ENCODE measurements around the gene TOP3A. TPM values are rescaled to one million over a fixed set of nuclear protein-coding genes. Genes with fewer than 3 reads are reported as not detected.

The TOP3A gene
- total RNA-seq, 4 donors from 2014 or later = 25.7 to 49.7 (median 35.0) TPM

DNA sequence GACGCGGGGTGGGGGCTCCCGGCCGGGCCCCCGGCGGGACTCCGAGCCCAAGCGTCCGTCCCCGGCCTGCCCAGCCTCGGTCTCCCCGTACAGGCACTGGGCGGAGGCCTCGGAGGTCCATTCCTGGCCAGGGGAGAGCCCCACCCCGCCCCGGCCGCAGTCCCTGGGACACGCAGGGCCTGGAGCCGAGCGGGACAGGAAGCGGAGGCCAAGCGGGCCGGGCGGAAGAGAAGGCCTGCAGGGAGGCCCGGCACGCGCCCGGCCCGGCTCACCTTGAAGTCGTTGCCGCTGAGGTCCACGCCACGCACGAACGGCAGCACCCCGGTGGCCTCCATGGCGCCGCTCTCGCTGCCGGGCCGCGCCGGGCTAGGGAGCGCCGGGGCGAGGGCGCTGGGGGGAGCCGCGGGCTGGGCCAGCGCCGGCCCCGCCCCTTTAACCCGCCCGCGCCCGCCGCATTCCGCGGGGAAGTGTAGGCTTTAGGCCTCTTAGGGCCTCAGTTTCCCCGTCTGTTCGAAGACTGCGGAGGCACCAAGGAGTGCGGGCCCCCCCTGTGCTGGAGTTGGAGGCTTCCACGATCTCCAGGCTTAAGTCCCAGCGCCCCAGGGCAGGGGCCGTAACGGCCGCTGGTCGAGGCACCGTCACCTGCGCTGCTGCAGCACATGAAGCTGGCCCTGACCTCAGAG lies 56.3 kb downstream of the TOP3A start, which contains the start of gene FLII:
Gene FLII (minus strand): TSS at position 383 of the 683 bp plus-strand sequence. CDS start 48 bp downstream, at position 335.
- TF ChIP-seq CTCF (IDR thresholded peaks at IDR 0.05) (no peak), POLR2A (IDR thresholded peaks at IDR 0.05) (peak; percentile 43 to 62)
- peaks cover 9 to 39% (median 18%) of the 10 kb centered on the region in 4 donors for H3K4me1 ChIP-seq

DNA sequence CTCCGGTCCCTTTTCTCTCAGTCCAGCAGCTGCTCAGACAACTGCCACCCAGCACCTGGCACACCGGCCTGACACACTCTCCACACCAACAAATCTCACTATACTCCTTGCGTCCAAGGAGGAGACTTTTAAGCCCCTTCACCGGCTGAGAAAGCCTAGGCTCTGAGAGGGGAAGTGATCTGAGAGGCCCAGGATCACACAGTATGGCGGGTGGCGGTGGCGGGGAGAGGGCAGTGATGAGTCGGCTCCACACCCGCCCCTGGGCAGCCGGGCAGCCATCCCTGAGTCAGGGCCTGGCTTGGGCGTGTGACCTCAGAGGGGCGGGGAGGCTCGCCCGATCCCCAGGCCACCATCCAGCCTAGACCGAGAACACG lies 56.8 kb downstream of the TOP3A start:
- no peak for TF ChIP-seq CTCF (IDR thresholded peaks at IDR 0.05)
- TF ChIP-seq POLR2A (IDR thresholded peaks at IDR 0.05) = peak; percentile 29 to 55
- peak overlapping the region; percentile 95 to 98 (median 96) for H3K27ac ChIP-seq
- H3K4me1 ChIP-seq = peaks cover 9 to 39% (median 18%) of the 10 kb centered on the region in 4 donors

More for the DNA sequence above, 56.3 kb downstream of the TOP3A start, which contains the start of gene FLII:
- H3K36me3 ChIP-seq = peaks cover 0 to 40% (median 0%) of the 10 kb centered on the region in 3 donors
- peak; percentile 50 to 81 (median 74) for DNase-seq
- peak within 1 kb of the TSS; percentile 84 to 99 (median 98) for H3K4me3 ChIP-seq
- no peaks in the 10 kb centered on the region for H3K9me3 ChIP-seq
- peak within 1 kb of the TSS; percentile 95 to 98 (median 96) for H3K27ac ChIP-seq
- no peaks in the 10 kb centered on the region for H3K27me3 ChIP-seq

GRCh38 chr17:18257268-18257981 lies 57.4 kb downstream of the TOP3A start:
- peaks cover 0 to 42% (median 0%) of the 10 kb centered on the region in 3 donors for H3K36me3 ChIP-seq
- no peaks in the 10 kb centered on the region for H3K27me3 ChIP-seq
- peak; percentile 50 to 84 (median 82) for DNase-seq

More for the DNA sequence above, 56.8 kb downstream of the TOP3A start:
- H3K36me3 ChIP-seq = peaks cover 0 to 40% (median 0%) of the 10 kb centered on the region in 3 donors
- peak; percentile 65 to 88 (median 84) for DNase-seq
- H3K9me3 ChIP-seq = no peaks in the 10 kb centered on the region
- peak overlapping the region; percentile 84 to 99 (median 98) for H3K4me3 ChIP-seq
- H3K27me3 ChIP-seq = no peaks in the 10 kb centered on the region

GRCh38 chr17:18256776-18257175 lies 58.0 kb downstream of the TOP3A start:
- DNase-seq = no peak
- TF ChIP-seq CTCF (IDR thresholded peaks at IDR 0.05) = no peak
- TF ChIP-seq POLR2A (IDR thresholded peaks at IDR 0.05) = no peak
- H3K27me3 ChIP-seq = no peaks in the 10 kb centered on the region
- peak overlapping the region in 2 of 4 donors; percentile 84 to 98 for H3K4me3 ChIP-seq
- no peak overlapping the region for H3K27ac ChIP-seq
- H3K4me1 ChIP-seq = peaks cover 9 to 30% (median 18%) of the 10 kb centered on the region in 4 donors
- peaks cover 0 to 49% (median 0%) of the 10 kb centered on the region in 3 donors for H3K36me3 ChIP-seq
- no peaks in the 10 kb centered on the region for H3K9me3 ChIP-seq

More at GRCh38 chr17:18257268-18257981, 57.4 kb downstream of the TOP3A start:
- Histone ChIP-seq H3K4me1 (peaks cover 9 to 37% (median 18%) of the 10 kb centered on the region in 4 donors), H3K27ac (peak overlapping the region; percentile 95 to 98 (median 96)), H3K9me3 (no peaks in the 10 kb centered on the region), H3K4me3 (peak overlapping the region; percentile 84 to 99 (median 98))
- no peak for TF ChIP-seq CTCF (IDR thresholded peaks at IDR 0.05)
- no peak for TF ChIP-seq POLR2A (IDR thresholded peaks at IDR 0.05)

DNA sequence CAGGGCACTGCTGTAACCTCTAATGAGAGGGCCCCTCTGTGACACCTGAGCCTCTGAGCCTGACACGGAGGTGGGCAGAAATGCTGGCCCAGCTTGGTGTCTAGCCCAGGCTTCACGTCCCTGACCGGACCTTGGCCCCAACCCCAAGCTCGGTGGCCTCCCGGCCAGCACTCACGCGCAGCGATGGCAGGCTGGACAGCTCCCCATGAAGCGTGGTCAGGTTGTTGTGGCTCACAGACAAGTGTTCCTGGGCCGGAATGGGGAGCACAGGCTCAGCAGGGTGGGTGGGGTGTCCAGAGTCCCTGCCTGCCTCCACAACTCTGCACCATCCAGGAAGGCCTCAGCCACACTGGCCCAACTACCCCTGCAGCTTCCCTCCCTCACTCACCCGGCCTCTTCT lies 58.4 kb downstream of the TOP3A start:
- no peaks in the 10 kb centered on the region for H3K27me3 ChIP-seq
- no peak overlapping the region for H3K27ac ChIP-seq
- no peak for DNase-seq
- H3K9me3 ChIP-seq = no peaks in the 10 kb centered on the region
- no peak overlapping the region for H3K4me3 ChIP-seq
- H3K36me3 ChIP-seq = peaks cover 0 to 53% (median 0%) of the 10 kb centered on the region in 3 donors
- TF ChIP-seq POLR2A (IDR thresholded peaks at IDR 0.05) = no peak
- no peak for TF ChIP-seq CTCF (IDR thresholded peaks at IDR 0.05)
- peaks cover 9 to 26% (median 16%) of the 10 kb centered on the region in 4 donors for H3K4me1 ChIP-seq
